A673 (cell line): ENCODE results near the gene RBMS1. TPM values are rescaled to one million over a fixed set of nuclear protein-coding genes. Genes with fewer than 3 reads are reported as not detected.
"Not testable (repeated sequence)": the region's sequence is repeated elsewhere in the genome, so short reads cannot be mapped to it uniquely, and the experiment has no call there.

Source experiments
- BruUV-seq: library from RNA; stranded (reverse); fragments of 400-500 nt; replicated peaks from 2 replicates; lab custom pipeline; 2021; lab: Mats Ljungman, UMichigan
- CTCF ChIA-PET: fragments of 300-600 bp; sonication (Branson Sonifier 250); formaldehyde crosslinking; loops from one replicate; lab custom pipeline; 2022; ENCODE audit warnings: antibody characterized with exemption; lab: Charles Lee
- POLR2A ChIA-PET: fragments of 300-600 bp; sonication (Branson Sonifier 250); formaldehyde crosslinking; loops from one replicate; lab custom pipeline; 2022; ENCODE audit warnings: antibody characterized with exemption; ENCODE audit not compliant: low non-redundant PET; lab: Charles Lee
- DNase-seq: peaks from one replicate; pipeline ENCODE4 v3.0.0-alpha.2; 2015; ENCODE audit warnings: low spot score
- H3K27ac ChIP-seq: fragments of 200-600 bp; sonication (generic); 2 replicates; pipeline ENCODE4 v1.5.1; 2016; ENCODE audit warnings: mixed run types, low read depth, mild to moderate bottlenecking, mixed read lengths, antibody characterized with exemption, low read length; ENCODE audit not compliant: poor library complexity, severe bottlenecking
- H3K27me3 ChIP-seq: fragments of 200-600 bp; sonication (generic); replicated peaks from 2 replicates; pipeline ENCODE4 v1.6.1; 2017; ENCODE audit warnings: mixed run types, low read depth, mild to moderate bottlenecking, mixed read lengths, antibody characterized with exemption, low read length; ENCODE audit not compliant: insufficient read depth, poor library complexity
- H3K36me3 ChIP-seq: fragments of 200-600 bp; sonication (generic); 2 replicates; pipeline ENCODE4 v1.6.1; 2016; ENCODE audit warnings: mixed run types, mild to moderate bottlenecking, mixed read lengths, antibody characterized with exemption, low read length; ENCODE audit not compliant: insufficient read depth, poor library complexity, severe bottlenecking
- H3K4me1 ChIP-seq: fragments of 200-600 bp; sonication (generic); 2 replicates; pipeline ENCODE4 v1.6.1; 2017; ENCODE audit warnings: mixed run types, mild to moderate bottlenecking, mixed read lengths, antibody characterized with exemption, low read length; ENCODE audit not compliant: insufficient read depth, poor library complexity, severe bottlenecking
- H3K4me3 ChIP-seq: fragments of 200-600 bp; sonication (generic); 2 replicates; pipeline ENCODE4 v1.5.1; 2016; ENCODE audit warnings: low read depth, mixed run types, mild to moderate bottlenecking, mixed read lengths, low read length; ENCODE audit not compliant: poor library complexity, severe bottlenecking
- H3K9me3 ChIP-seq: fragments of 200-600 bp; sonication (generic); 2 replicates; pipeline ENCODE4 v1.6.1; 2016; ENCODE audit warnings: mixed run types, low read depth, mild to moderate bottlenecking, mixed read lengths, antibody characterized with exemption, low read length; ENCODE audit not compliant: poor library complexity, severe bottlenecking
- CTCF ChIP-seq: fragments of 300-800, 200-600 bp; sonication (generic); conservative IDR thresholded peaks from 2 replicates; pipeline ENCODE4 v1.5.1; 2017; ENCODE audit warnings: low read depth, mild to moderate bottlenecking, antibody characterized with exemption, low read length, moderate library complexity, mixed read lengths
- EZH2 ChIP-seq: fragments of 200-600 bp; sonication (generic); IDR thresholded peaks from 2 replicates; pipeline ENCODE4 v1.6.1; 2017; ENCODE audit warnings: borderline replicate concordance, low read depth, mild to moderate bottlenecking, mixed read lengths, antibody characterized with exemption, low read length; ENCODE audit not compliant: poor library complexity, severe bottlenecking
- intact Hi-C: fragments of 100-400 bp; cut with micrococcal nuclease; formaldehyde crosslinking; loops from one replicate; pipeline ENCODE4 v1.10.0; 2022; ENCODE audit not compliant: unreplicated experiment
- total RNA-seq: library from RNA; stranded (reverse); gene quantifications from 2 replicates; pipeline ENCODE4 v1.2.3, GENCODE V29; 2021

RBMS1 gene
- total RNA-seq, 1 experiment from 2014 or later: 84.9 TPM

GRCh38 chr2:160440888-160441287 lies 52.7 kb downstream of the RBMS1 start:
- ChIA-PET POLR2A (no interaction called here), CTCF (no interaction called here)
- no peaks in the 10 kb centered on the region for H3K36me3 ChIP-seq
- no peak overlapping the region for H3K4me3 ChIP-seq
- H3K9me3 ChIP-seq: no peaks in the 10 kb centered on the region
- TF ChIP-seq CTCF (no peak), EZH2 (no peak)
- intact Hi-C loops: no loop called here
- DNase-seq: no peak
- no peaks in the 10 kb centered on the region for H3K27me3 ChIP-seq
- H3K27ac ChIP-seq: no peak overlapping the region
- no peaks in the 10 kb centered on the region for H3K4me1 ChIP-seq
- BruUV-seq: no TSS peak

- H3K36me3 ChIP-seq, H3K27me3 ChIP-seq, CTCF ChIA-PET, DNase-seq, H3K4me3 ChIP-seq, intact Hi-C loops, H3K27ac ChIP-seq, H3K9me3 ChIP-seq, H3K4me1 ChIP-seq, BruUV-seq, POLR2A ChIA-PET: not testable (repeated sequence)
Measured at GRCh38 chr2:160439038-160439437, 54.6 kb downstream of the RBMS1 start.

GRCh38 chr2:160437273-160437672 lies 56.3 kb downstream of the RBMS1 start:
- POLR2A ChIA-PET: no interaction called here
- no peak overlapping the region for H3K27ac ChIP-seq
- TF ChIP-seq EZH2: no peak
- no peak for TF ChIP-seq CTCF
- H3K4me1 ChIP-seq: peaks cover 23% of the 10 kb centered on the region
- no peaks in the 10 kb centered on the region for H3K9me3 ChIP-seq
- H3K36me3 ChIP-seq: no peaks in the 10 kb centered on the region
- BruUV-seq: no TSS peak
- intact Hi-C loops: no loop called here
- CTCF ChIA-PET: no interaction called here
- no peak overlapping the region for H3K4me3 ChIP-seq
- no peak for DNase-seq
- no peaks in the 10 kb centered on the region for H3K27me3 ChIP-seq

- Histone ChIP-seq H3K4me3 (no peak overlapping the region), H3K27me3 (no peaks in the 10 kb centered on the region), H3K9me3 (peaks cover 19% of the 10 kb centered on the region), H3K27ac (no peak overlapping the region), H3K4me1 (peaks cover 27% of the 10 kb centered on the region), H3K36me3 (peaks cover 8% of the 10 kb centered on the region)
- BruUV-seq: no TSS peak
- TF ChIP-seq CTCF: no peak
- no peak for TF ChIP-seq EZH2
- intact Hi-C loops: no loop called here
- ChIA-PET POLR2A (interaction anchor here (0.6 kb wide), 1 partner anchor 477 kb away, joined by 3 read pairs; no protein-coding TSS in a partner anchor), CTCF (no interaction called here)
- no peak for DNase-seq
Measured at GRCh38 chr2:160434254-160434948, 59.2 kb downstream of the RBMS1 start.
